ENCODE results near the gene LCT.

Gene LCT

DNA sequence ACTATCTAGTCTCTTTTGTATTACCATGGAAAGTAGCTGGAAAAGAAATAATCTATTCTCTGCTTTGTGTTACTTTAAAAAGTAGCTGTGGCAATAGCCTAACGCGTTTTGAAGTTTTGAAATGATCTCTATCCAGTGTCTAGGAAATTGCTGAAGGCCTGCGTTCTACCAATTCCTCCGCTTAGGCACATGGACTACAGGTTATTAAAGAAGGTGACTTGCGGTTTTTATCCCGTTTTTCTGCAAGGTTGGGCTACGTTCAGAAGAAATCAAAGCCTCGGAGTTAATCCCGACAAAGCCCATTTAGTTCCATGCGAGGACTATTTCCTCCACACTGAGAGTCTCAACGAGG lies 96.0 kb downstream of the LCT start:
- no peaks in the 10 kb centered on the region for H3K27me3 ChIP-seq (ENCODE audit: low read length)
- H3K9ac ChIP-seq (ENCODE audit: low read length), result no peak overlapping the region
- peak overlapping the region; percentile 81 for H2AFZ ChIP-seq (ENCODE audit: low read depth, low read length, severe bottlenecking)
- 0 out of 2 replicates have a peak, but pooled peaks cover 3% of the 10 kb centered on the region for H3K36me3 ChIP-seq (ENCODE audit: low read length)
- H3K79me2 ChIP-seq (ENCODE audit: insufficient read depth, low read length), result peaks cover 42% of the 10 kb centered on the region
- H3K9me3 ChIP-seq (ENCODE audit: insufficient read depth, low read length), result no peaks in the 10 kb centered on the region
- no peaks in the 10 kb centered on the region; the same call in 1 of the 2 replicates for H3F3A ChIP-seq (ENCODE audit: insufficient read depth)
- H4K20me1 ChIP-seq (ENCODE audit: low read depth, low read length), result peaks cover 20% of the 10 kb centered on the region
- H3K4me3 ChIP-seq (ENCODE audit: insufficient read depth, low read length, poor library complexity, severe bottlenecking), result no peak overlapping the region
- TF ChIP-seq, protein P1, sequence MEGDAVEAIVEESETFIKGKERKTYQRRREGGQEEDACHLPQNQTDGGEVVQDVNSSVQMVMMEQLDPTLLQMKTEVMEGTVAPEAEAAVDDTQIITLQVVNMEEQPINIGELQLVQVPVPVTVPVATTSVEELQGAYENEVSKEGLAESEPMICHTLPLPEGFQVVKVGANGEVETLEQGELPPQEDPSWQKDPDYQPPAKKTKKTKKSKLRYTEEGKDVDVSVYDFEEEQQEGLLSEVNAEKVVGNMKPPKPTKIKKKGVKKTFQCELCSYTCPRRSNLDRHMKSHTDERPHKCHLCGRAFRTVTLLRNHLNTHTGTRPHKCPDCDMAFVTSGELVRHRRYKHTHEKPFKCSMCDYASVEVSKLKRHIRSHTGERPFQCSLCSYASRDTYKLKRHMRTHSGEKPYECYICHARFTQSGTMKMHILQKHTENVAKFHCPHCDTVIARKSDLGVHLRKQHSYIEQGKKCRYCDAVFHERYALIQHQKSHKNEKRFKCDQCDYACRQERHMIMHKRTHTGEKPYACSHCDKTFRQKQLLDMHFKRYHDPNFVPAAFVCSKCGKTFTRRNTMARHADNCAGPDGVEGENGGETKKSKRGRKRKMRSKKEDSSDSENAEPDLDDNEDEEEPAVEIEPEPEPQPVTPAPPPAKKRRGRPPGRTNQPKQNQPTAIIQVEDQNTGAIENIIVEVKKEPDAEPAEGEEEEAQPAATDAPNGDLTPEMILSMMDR (IDR thresholded peaks at IDR 0.05; ENCODE audit: insufficient read depth, low read length, poor library complexity, severe bottlenecking), result no peak
- TF ChIP-seq EZH2phosphoT487 (conservative IDR thresholded peaks at IDR 0.05; ENCODE audit: low read length), result no peak
- H3K9me2 ChIP-seq (replicated peaks; ENCODE audit: insufficient read depth, low read length), result no peaks in the 10 kb centered on the region
- no peak overlapping the region for H3K27ac ChIP-seq (ENCODE audit: low read depth, low read length)
- no peak overlapping the region for H3K4me2 ChIP-seq (ENCODE audit: low read depth, low read length, poor library complexity, severe bottlenecking)

DNA sequence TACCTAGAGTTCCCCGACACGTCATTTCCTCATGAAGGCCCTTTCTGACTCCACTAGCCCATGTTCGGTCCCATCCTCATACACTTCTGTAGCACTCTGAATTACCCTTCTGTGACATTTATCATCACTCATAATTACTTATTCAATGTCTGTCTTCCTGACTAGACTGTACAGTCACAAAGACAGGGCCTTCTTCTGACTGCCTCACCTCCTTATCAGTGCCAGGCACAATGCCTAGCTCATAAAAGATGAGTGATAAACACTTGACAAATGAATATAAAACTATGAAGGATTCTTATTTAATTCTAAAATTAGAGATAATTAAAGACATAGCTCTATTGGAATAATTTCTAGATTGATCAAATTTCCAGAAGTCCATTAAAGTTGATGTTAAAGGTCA lies 96.8 kb downstream of the LCT start:
- H3K9me3 ChIP-seq (ENCODE audit: insufficient read depth, low read length), result no peaks in the 10 kb centered on the region
- H2AFZ ChIP-seq (ENCODE audit: low read depth, low read length, severe bottlenecking), result no peak overlapping the region
- H3K27ac ChIP-seq (ENCODE audit: low read depth, low read length), result no peak overlapping the region
- H3K27me3 ChIP-seq (ENCODE audit: low read length), result no peaks in the 10 kb centered on the region
- peaks cover 16% of the 10 kb centered on the region for H4K20me1 ChIP-seq (ENCODE audit: low read depth, low read length)
- H3F3A ChIP-seq (ENCODE audit: insufficient read depth), result no peaks in the 10 kb centered on the region; the same call in 1 of the 2 replicates
- no peak for TF ChIP-seq EZH2phosphoT487 (conservative IDR thresholded peaks at IDR 0.05; ENCODE audit: low read length)
- TF ChIP-seq, protein P1 (IDR thresholded peaks at IDR 0.05; ENCODE audit: insufficient read depth, low read length, poor library complexity, severe bottlenecking), result no peak
- no peak overlapping the region for H3K9ac ChIP-seq (ENCODE audit: low read length)
- H3K36me3 ChIP-seq (ENCODE audit: low read length), result no peaks in the 10 kb centered on the region
- H3K4me3 ChIP-seq (ENCODE audit: insufficient read depth, low read length, poor library complexity, severe bottlenecking), result no peak overlapping the region
- no peak overlapping the region for H3K4me2 ChIP-seq (ENCODE audit: low read depth, low read length, poor library complexity, severe bottlenecking)
- no peaks in the 10 kb centered on the region for H3K9me2 ChIP-seq (replicated peaks; ENCODE audit: insufficient read depth, low read length)
- peaks cover 34% of the 10 kb centered on the region for H3K79me2 ChIP-seq (ENCODE audit: insufficient read depth, low read length)

Measured in SU-DHL-6 (cell line).